Left cardiac atrium (tissue), 4 donors: ENCODE results near the gene FOXE3. TPM values are rescaled to one million over a fixed set of nuclear protein-coding genes. Genes with fewer than 3 reads are reported as not detected.

Source experiments
- ATAC-seq, 2 donors: fragments of 200-7000 bp; cut with Tn5 transposase; one replicate each; pipeline ENCODE4 v1.9.1; 2020; ENCODE audit warnings: mild to moderate bottlenecking in 2 of 2, moderate library complexity in 2 of 2
- DNase-seq: peaks from one replicate; pipeline ENCODE4 v3.0.0-alpha.2; 2020
- intact Hi-C, 2 donors: fragments of 100-400 bp; cut with DNase I; formaldehyde crosslinking; loops; one replicate each; pipeline versions ENCODE4 v1.14.1 to v1.15.1; 2022 to 2023
- total RNA-seq, 2 donors: library from RNA; stranded (reverse); fragmentation: NEBNext Ultra II Directional; extraction: Animal tissue kit (Norgen Biotek cat#: 25700); gene quantifications; one replicate each; pipeline ENCODE4 v1.2.1, GENCODE V29; 2021
- donor health status: DM: no; HTN: yes; CAD: no.
- donor health status: DM: no; HTN: yes; CAD: no; lungs with severe emphysema.
- donor health status: DM: yes; HTN: yes; CAD: no.
- donor health status: Dilated cardiomyopathy.

FOXE3 gene
- total RNA-seq, 2 donors from 2014 or later, result not detected

DNA sequence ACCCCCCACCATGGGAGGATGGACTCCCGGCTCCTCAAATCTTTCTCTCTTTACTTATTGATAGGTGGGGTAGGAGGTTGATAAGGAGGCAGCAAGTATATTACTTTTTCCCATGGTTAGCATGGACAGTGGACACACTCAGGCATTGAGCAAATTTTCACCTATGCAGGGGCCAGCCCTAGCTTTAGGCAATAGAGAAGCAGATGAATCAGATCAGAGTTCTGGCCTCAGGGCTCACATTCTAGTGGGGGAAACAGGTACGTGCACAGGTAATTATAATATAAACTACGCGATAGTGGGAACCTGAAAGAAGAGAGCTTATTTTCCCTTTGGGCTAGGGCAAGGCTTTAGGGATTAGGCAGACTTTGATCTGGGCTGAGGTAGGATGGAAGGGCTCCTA, 13.5 kb upstream of the FOXE3 start:
- ATAC-seq (no peak), DNase-seq (no peak)
- intact Hi-C loops, result no loop called here

DNA sequence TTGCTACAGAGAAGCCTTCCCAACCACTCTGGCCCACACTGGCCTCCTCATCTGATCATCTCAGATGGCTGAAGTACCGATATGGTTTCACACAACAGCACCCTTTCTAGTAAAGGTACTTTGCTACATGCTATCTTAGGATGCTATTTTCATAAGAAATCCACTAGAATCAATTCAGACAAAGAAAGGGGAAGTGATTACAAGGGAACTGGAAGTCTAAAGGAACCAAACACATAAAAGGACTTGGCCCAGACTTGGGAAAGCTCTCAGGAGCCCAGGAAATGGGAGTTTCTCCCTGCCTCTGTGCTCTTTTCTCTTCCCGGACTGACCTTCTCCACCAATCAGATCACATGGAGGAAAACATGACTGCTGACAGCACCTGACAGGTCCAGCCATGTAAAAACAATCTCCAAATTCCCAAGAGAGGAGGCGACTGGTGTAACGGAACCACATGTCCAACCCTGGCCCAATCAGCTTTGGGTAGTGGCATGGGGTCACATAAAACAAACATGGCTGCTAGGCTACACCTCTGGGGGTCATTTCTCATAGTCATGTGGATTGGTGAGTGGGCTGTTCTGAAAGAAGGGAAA, 12.7 kb upstream of the FOXE3 start:
- no peak for ATAC-seq
- intact Hi-C loops, result no loop called here
- DNase-seq, result no peak

DNA sequence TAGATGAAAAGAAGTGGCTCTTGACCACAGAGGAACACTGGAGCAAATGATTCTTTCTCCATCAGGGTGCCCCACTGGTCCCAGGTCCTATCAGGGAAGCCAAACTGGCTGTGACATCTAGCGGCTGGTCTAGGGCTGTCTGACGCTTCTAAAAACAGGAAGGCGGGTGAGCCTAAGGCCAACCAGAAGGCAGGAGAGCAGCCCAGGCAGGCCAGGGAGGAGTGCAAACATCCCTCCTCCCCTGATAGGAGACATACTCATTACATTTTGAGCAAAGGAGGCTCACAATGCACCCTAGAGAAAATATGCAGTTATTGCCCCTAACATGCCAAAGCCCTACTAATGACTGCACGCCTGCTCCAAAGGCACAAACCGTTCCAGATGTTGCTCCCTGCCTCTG, 10.4 kb upstream of the FOXE3 start:
- ATAC-seq (peak; percentile 21 to 28), DNase-seq (no peak)
- intact Hi-C loops, result no loop called here

DNA sequence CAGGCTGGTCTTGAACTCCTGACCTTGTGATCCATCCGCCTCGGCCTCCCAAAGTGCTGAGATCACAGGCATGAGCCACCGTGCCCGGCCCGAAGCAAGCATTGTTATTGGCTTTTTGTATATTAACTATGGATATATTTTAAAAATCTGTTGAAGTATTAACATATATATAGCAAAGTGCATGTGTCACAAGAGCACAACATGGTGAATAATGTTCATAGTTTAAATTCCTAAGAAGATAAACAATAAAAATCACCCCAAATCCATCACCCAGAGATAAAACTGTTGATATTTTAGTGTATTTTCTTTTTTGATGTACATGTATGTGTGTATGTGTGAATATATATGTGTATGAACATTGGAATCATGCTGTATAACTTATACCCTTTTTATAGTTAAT, 9.1 kb upstream of the FOXE3 start:
- ATAC-seq, result no peak
- no peak for DNase-seq
- intact Hi-C loops, result no loop called here

DNA sequence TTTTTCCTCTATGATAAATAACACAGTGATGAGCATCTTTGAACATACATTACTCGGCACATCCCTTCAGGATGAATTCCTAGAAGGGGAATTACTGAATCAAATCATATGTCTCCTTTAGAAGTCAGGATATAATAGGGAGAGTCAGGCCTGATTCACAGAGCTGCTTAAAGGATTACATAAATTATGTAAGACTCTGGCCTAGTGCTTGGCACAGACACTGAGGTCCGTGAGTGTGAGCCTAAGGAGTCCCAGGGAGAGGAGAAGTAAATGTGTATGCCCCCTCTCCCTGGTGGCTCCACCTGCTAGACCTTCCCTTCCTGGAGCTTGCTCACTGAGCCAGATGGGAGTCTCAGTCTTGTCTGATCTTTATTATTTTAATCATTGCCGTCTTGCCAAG, 8.6 kb upstream of the FOXE3 start:
- ATAC-seq, result no peak
- DNase-seq, result no peak
- intact Hi-C loops, result no loop called here

DNA sequence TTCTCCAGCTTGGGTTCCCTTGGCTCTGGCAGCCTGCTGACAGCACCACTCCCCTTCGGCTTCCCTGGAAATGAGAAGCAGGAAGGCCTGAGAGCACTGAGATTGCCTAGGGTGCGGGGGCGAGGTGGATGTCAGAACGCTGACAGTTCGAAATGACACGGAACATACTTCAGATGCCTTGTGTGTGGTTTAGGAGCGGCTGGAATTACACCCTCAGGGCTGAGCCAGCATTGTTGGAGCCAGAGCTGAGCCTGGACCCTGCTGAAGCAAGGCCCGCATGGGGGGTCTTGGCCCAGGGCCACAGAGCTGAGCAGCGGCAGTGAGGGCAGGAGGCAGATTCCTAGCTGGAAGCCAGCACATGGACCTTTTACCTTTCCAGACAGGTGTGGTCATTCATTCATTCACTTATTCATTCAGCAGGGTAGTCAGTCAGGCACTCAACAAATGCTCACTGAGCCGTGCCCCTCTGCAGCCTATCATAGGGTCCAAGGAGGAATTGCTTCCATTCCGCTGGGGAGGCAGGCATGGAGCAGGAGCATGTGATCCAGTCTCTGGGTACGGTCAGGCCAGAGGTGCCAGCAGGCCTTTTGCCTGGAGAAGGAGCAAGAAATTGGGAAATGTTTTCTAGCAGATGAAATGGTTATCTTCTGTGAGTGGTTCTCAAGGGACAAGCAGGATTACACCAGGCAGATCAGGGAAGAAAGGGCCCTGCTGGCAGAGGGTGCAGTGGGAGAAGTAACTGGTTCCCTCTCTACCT, 6.6 kb upstream of the FOXE3 start:
- intact Hi-C loops, result loop anchor here in 1 of 2 donors (10.0 kb wide), 1 partner anchor 225 kb away; no protein-coding TSS in a partner anchor
- peak; percentile 75 to 77 for ATAC-seq
- DNase-seq, result peak; percentile 27

DNA sequence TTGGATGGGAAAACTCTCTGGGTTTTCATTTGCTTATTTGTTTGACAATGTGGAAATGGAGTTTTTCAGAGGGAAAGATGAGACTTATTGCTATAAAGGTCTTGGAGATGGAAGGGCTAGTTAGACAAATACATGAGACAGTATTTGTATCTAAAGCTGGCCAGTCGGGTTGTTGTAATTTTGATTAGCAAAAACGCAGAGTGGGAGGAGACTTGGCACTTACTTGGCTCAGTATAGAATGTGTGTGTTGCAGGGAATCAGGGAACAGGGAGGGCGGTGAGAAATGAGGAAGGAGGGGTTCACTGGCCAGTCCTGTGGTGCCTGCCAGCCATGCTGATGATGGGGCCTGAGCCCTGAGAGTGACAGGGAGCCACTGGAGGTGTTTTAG, 6.0 kb upstream of the FOXE3 start:
- no peak for DNase-seq
- intact Hi-C loops, result loop anchor here in 1 of 2 donors (10.0 kb wide), 1 partner anchor 225 kb away; no protein-coding TSS in a partner anchor
- no peak for ATAC-seq

DNA sequence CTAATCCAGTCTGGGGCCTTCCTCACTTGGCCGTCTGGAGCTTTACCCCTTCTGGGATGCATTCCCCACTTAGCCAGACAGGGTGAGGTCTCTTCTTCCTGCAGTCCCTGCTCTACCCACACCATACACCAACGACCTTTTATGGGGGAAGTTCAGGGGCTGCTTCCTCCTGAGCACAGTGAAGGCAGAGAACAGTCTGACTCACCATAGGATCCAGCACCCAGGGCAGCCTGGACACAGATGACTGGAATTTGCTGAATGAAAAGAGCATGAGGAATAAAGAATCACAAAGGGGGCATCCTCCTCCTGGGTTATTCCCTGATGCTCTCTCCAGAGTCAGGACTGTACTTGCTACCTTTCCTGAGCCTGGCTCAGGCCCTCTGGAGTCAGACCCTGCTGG, 4.6 kb upstream of the FOXE3 start:
- intact Hi-C loops, result loop anchor here in 1 of 2 donors (10.0 kb wide), 1 partner anchor 227 kb away; no protein-coding TSS in a partner anchor
- DNase-seq (no peak), ATAC-seq (no peak)

DNA sequence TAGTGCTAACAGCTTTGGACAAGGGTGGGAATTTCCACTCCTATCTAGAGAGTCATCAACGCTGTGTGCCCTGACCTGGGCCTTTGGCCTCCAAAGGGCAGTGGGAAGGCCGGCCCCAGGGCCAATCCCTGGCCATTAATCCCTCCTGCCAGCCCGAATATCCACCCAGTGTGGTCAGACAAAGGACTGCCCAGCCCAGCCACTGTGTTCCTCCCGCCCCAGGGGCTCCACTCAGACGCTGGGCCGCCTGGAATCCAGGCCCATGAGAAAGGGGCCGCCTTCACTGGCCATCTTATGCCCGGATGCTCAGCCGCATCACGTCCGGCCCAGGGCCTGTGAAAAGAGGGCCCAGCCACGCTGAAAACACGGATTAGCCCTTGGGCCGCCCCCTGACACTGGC, 3.6 kb upstream of the FOXE3 start:
- intact Hi-C loops, result loop anchor here in 1 of 2 donors (10.0 kb wide), 1 partner anchor 228 kb away; no protein-coding TSS in a partner anchor
- DNase-seq, result no peak

DNA sequence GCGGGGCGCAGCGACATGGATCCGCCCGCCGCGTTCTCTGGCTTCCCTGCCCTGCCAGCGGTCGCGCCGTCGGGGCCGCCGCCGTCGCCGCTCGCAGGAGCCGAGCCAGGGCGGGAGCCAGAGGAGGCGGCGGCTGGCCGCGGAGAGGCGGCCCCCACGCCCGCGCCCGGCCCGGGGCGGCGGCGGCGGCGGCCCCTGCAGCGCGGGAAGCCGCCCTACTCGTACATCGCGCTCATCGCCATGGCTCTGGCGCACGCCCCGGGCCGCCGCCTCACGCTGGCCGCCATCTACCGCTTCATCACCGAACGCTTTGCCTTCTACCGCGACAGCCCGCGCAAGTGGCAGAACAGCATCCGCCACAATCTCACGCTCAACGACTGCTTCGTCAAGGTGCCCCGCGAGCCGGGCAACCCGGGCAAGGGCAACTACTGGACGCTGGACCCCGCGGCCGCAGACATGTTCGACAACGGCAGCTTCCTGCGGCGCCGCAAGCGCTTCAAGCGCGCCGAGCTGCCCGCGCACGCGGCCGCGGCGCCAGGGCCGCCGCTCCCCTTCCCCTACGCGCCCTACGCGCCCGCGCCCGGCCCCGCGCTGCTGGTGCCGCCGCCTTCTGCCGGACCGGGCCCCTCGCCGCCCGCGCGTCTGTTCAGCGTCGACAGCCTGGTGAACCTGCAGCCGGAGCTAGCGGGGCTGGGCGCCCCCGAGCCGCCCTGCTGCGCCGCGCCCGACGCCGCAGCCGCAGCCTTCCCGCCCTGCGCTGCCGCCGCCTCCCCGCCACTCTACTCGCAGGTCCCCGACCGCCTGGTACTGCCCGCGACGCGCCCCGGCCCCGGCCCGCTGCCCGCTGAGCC, 459 bp downstream of the FOXE3 start:
- ATAC-seq (no peak), DNase-seq (no peak)
- intact Hi-C loops, result loop anchor here in 1 of 2 donors (10.0 kb wide), 1 partner anchor 232 kb away; no protein-coding TSS in a partner anchor

More for the DNA sequence above, 3.6 kb upstream of the FOXE3 start:
- no peak for ATAC-seq

DNA sequence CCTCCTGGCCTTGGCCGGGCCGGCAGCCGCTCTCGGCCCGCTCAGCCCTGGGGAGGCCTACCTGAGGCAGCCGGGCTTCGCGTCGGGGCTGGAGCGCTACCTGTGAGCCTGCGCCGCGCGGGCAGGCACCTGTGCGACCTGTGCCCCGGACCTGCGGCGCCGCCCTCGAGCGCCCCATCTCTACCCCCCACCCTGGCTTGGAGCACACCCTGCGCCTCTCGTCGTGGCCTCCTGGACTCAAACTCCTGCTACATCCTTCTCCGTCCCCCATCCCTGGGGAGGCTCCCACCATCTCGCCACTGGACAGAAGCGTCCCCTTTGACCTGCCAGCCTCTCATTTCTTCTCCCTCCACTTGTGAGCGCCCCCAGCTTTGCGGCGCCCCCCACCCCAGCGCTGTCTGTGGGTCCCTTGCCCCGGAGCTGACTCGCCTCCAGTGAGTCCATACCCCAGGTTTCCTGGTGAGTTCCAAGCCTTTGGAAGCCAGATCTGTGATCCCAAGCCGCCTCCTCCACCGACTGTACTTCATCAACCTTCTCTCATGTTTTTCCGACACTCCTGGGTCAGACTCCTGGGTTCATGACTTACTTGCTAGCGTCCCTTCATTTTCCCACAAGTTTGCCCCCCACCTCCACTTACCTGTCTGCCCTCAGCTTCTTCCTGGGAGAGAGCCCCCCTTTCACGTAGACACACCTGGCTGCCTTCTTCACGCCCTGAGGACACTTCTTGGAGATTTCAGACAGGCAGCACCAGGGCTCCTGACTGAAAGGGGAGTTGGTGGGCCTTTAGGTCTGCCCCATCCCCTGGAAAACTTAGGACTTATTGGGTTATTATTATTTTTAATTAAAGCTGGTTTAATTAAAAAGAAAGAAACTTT, 1.3 kb downstream of the FOXE3 start:
- DNase-seq, result no peak
- ATAC-seq, result no peak

DNA sequence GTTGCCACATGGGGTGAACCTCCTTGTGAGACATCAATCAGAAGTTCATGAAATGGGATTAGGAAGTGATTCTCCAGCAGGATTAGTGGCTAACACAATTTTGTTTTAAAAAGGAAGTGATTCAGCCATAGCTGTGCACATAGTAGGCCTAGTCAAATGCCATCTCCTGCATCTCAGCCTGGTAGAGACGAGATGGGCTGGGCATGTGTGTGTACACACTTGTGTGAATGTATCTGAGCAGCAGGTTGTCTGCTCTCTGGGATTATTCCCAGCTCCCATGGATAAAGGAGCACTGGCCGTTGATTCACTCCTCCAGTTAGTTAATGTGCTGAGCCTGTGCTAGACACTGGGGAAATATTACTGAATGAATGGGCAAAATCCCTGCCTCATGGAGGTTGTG, 2.0 kb downstream of the FOXE3 start:
- no peak for DNase-seq
- no peak for ATAC-seq
- intact Hi-C loops, result loop anchor here in 1 of 2 donors (10.0 kb wide), 1 partner anchor 233 kb away; no protein-coding TSS in a partner anchor

More for the DNA sequence above, 1.3 kb downstream of the FOXE3 start:
- intact Hi-C loops, result loop anchor here in 1 of 2 donors (10.0 kb wide), 1 partner anchor 233 kb away; no protein-coding TSS in a partner anchor

DNA sequence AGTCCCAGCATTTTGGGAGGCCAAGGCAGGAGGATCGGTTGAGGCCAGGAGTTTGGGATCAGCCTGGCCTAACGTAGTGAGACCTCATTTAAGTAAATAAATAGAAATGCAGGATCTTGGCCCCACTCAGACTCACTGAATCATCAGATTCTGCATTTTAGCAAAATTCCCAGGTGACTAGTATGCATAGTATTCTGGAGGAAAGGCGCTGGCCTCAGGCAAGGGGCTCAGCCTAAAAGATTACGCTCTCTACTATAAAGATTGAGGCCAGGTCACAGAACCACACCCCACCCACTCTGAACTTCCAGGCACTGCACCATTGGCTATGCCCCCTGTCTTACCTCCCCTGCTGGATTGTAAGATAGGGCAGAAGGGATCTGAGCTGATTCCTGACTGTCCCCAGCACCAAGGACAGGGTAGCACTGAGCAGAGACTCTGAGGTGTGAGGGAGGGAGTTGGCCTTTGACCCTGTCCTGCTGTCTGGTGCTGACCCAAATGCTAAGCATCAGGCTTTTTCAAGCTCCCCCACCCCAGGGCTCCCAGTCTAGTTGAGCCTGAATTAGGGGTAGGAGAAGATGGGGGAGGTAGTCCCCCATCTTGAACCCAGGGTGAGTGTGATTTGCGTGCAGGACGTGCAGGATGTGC, 2.7 kb downstream of the FOXE3 start:
- ATAC-seq, result no peak
- DNase-seq, result no peak
- intact Hi-C loops, result loop anchor here in 1 of 2 donors (10.0 kb wide), 1 partner anchor 234 kb away; no protein-coding TSS in a partner anchor

DNA sequence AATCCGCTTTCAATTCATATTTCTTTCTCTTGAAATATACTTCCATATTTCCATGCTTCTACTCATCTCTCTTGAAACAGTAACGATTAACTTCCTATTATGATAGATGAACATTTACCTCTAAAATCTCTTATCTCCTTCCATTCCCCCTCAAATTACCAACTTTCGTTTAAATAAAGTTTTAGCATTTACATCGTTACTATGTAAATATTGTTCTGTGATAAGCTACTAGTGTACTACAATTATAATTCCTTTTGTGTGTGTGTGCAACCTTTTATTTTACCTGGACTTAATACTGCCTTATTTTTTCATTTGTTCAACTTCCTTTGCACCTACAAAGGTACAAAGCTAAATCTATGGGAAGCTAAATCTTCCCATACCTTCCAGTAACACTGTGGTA, 4.5 kb downstream of the FOXE3 start:
- DNase-seq (no peak), ATAC-seq (no peak)
- intact Hi-C loops, result no loop called here

DNA sequence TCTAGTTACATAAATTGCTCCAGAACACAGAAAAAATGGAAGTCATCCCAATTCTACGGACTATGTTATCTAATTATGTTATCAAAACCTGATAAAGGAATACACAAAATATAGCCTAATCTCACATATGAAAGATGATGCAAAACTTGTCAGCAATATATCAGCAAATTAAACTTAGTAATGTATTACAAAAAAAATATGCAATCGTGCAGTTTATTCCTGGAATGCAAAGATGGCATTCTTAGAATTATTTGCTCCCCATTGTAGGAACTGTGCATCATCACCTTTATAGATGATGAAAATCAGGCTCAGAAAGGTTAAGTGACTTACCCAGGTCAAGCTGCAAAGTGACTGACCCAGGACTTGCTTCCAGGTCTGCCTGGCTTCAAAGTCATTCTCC, 7.8 kb downstream of the FOXE3 start:
- ATAC-seq (no peak), DNase-seq (no peak)
- intact Hi-C loops, result no loop called here

DNA sequence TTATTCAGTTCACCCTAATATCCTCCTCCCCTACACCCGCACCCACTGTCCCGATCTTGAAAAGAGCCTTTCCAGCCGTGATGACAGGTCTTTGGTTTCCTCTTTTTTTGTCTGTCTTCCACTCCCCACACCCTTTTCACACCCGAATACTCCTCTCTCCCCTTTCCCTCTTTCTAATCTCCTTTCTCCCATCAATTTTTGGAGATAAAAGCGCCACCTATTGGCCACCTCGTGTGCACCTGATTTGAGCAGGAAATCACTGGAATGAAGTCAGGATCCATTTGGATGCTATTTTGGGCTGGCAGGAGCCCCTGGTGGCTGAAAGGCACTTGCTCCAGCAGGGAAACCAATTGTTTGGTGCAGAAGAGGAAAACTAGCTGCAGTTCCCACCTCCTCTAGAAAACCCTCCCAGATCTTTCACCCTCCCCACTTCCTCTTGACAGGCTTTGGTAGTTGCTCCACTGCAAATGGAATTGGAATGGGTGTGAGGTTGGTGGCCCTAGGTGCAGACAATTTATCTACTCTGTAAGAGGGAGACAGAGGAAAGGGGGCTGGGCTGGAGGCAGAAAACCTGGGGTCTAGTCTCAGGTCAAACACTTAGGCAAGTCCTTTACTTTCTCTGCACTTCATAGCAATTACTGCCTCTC, 8.4 kb downstream of the FOXE3 start:
- ATAC-seq (no peak), DNase-seq (no peak)
- intact Hi-C loops, result no loop called here

DNA sequence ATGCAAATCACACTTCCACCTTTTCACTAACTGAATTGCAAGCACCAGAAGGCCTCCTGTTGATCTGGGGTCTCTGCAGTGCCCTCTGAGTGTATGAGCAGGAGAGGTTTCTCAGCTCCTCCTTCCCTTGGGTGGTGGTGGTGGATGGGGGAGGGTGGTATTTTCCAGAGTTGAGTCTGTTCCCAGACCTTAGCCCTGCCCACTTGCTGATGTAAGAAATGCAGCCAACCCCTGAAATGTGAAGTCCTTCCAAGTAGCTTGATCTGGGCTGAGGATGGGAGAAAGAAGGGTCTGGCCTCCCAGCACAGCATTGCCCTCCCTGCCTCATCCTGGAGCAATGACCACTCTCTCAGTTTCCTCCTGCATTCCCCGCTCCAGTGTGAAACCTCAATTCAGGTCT, 15.4 kb downstream of the FOXE3 start:
- DNase-seq (no peak), ATAC-seq (no peak)
- intact Hi-C loops, result loop anchor here in 1 of 2 donors (5.0 kb wide), 1 partner anchor 296 kb away; no protein-coding TSS in a partner anchor
